HG03095 (cell line): ENCODE measurements around the gene RBAK.
"Not testable (repeated sequence)": the region's sequence is repeated elsewhere in the genome, so short reads cannot be mapped to it uniquely, and the experiment has no call there.

ENCODE experiments used
- ATAC-seq: cut with Tn5 transposase; IDR thresholded peaks from one replicate; pipeline ENCODE4 v1.9.1; 2021; ENCODE audit warnings: moderate library complexity; ENCODE audit not compliant: unreplicated experiment

RBAK gene

DNA sequence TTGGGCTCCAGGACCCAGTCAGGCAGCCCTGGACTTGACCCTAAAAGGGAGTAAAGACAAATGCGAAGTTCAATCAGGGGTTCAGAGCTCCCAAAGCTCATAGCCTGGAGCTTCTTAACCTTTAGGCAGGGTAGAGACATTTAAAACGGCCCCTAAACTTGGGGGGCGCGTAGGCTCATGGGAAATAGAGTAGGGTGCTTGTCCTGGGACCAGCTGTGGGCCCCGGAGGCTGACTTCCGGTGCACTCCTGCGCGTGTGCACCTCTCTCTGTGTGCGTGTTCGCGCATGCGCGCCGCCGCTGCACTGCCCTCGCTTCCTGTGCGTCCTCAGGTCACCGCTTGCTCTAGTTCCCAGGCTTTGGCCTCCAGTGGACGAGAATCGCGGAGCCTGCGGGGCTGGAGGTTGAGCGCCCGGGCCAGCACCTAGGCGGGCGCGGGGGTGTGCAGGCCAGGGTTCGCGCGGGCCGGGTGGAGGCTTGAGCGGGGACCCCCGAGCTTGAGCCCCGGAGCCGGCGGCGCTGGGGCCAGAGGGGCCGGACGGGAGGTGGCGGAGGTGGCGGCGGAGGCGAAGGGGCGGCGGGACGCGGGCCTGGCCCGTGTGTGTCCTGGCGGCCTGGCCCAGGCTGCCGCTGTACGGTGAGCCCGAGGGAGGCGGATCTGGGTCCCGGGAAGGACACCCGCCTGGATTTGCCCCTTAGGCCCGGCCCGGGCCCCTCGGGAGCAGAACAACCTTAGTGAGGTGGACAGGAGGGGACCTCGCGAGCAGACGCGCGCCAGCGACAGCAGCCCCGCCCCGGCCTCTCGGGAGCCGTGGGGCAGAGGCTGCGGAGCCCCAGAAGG is at the start of gene RBAK:
Gene RBAK (plus strand): TSS at position 303 of the 839 bp plus-strand sequence. CDS start 2,217 bp downstream, outside the sequence.
- ATAC-seq = peak; percentile 99

DNA sequence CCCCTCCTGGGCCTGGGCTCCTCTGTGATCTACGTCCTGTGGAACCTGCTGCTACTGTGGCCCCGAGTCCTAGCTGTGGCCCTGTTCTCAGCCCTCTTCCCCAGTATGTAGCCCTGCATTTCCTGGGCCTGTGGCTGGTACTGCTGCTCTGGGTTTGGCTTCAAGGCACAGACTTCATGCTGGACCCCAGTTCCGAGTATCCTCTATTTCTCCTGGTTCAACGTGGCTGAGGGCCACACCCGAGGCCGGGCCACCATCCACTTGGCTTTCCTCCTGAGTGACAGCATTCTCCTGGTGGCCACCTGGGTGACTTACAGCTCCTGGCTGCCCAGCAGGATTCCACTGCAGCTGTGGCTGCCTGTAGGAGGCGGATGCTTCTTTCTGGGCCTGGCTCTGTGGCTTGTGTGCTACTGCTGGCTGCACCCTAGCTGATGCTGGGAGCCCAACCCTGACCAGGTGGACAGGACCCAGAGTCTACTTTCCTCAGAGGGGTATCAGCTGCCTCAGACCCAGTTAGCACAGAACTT is 48.9 kb upstream of the RBAK start:
- no peak for ATAC-seq

DNA sequence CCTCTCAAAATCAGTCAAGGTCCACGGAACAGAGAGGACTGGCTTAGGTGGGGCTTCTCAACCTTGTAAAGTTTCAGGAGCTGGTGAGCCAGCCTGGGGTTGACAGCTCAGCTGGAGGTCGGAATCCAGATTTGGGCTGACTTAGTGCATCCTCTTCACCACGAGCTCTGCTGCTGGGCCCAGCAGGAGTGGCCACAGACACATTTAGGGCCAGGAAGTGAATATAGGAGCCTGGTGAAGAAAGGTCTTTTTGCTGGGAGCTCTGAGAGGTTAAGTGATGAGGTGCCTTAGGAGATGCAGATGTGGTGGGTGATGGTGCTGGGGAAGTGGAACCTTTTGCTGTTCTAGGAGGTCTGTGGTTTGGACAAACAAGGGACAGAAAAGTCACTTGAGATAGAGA is 47.4 kb upstream of the RBAK start:
- no peak for ATAC-seq

DNA sequence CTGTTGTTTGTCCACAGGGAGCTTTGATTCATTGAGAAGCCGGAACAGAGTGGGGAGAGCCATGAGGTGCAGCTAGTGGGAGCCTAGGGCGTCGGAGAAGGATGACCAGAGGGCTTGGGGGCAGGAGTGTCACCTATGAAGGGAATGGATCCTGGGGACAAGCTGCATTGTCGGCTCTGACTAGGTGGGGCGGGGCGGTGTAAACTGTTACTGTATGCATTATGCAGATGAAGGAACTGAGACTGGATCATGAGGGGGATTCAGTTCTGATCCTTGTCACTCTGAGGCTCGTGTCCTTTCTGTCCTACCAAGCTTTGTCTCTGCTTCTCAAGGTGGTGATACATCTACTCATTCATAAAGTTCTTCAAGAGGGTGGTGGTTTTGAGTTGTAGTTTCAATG is 46.8 kb upstream of the RBAK start:
- no peak for ATAC-seq

DNA sequence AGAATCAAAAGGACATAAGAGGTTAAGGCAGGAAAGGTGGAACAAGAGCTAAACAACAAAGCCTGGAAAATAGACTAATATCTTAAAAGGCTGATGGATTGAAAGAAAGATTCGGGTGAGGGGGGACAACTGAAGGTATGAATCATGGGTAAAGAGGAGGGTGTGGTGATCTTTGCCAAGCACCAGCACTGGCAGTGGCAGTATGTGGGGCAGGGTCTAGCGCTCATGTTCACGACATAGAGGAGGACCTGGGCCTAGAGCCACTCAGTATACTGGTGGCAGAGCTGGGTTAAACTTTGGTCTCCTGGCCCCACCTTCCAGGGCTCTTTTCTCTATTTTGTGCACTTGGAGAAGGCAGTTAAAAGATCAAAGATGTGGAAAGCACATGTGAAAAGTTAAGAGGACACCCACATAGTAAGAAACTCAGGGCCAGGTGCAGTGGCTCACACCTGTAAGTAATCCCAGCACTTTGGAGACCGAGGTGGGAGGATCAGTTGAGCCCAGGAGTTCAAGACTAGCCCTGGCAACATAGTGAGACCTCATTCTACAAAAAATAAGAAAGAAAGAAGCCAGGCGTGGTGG is 46.2 kb upstream of the RBAK start:
- no peak for ATAC-seq

DNA sequence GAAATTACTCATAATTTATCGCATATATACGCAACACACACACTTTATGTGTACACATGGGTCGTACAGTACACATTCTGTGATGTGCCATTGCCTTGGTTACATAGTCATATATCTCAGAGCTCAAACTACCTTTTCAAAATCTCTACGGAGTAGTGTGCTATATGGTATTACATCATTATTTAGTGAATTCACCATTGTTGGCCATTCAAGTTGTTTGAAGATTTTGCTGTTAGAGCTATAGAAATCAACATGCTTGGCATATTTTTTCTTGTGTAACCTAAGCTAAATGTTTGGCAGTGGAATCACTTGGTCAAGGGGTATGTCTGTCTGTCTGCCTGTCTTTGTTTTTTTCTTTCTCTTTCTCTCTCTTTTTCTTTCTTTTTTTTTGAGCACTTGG is 44.7 kb upstream of the RBAK start:
- no peak for ATAC-seq

DNA sequence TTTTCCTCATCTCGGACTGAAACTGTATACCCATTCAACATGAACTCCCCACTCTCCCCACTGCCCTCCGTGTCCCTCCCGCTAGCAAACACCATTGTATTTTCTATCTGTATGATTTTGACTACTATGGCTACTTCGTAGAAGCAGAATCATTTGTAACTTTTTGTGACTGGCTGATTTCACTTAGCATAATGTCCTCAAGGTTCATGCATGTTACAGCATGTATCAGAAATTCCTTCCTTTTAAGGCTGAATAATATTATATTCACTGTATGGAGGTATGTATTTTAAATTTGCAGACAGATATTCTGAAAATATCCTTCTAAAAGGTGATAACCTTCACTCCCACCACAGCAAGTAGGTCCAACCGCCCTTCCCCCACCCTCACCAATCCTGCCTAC is 43.7 kb upstream of the RBAK start:
- no peak for ATAC-seq

DNA sequence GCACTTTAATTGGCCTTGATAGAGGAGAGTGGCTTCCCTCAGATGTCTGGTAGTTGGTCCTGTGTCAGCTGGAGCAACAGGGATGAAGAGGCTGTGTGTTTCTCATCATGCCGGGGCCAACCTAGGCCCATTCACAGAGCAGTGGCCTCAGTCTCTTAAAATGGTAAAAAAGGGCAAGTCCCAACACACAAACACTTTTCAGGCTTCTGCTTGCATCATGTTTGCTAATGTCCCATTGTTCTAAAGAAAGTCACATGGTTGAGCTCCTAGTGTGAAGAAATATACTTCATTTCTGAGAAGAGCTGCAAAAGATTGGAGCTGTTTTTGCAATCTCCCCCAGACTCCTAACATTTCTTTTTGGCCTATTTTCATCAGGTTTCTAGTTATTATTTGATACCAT is 40.6 kb upstream of the RBAK start:
- ATAC-seq = no peak

DNA sequence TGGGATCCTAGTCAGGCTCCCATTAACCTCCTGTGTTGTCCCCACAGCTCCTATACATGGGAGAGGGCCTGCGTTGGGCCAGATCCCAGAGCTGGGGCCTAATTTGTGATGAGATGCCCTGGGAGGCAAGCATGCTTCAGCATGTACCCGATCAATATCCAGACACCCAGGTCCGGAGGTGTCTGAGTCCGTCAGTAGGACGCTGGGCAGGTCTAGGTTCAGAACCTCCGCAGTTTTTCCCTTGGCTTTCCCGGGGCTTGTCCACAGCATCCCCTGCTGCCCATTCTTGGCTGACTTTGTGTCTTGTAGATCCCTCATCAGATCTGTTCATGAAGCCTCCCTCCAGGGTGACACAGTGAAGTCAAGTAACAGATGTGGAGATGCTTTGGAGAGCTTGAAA is 32.7 kb upstream of the RBAK start:
- no peak for ATAC-seq

DNA sequence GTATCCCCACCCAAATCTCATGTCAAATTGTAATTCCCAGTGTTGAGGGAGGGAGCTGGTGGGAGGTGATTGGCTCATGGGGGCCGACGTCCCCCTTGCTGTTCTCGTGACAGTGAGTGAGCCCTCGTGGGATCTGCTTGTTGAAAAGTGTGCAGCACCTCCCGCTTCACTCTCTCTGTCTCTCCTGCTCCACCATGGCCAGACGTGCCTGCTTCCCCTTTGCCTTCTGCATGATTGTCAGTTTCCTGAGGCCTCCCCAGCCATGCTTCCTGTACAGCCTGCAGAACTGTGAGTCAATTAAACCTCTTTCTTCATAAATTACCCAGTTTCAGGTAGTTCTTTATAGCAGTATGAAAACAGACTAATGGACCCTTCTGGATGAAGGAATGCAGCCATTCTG is 29.7 kb upstream of the RBAK start:
- ATAC-seq = not testable (repeated sequence)

DNA sequence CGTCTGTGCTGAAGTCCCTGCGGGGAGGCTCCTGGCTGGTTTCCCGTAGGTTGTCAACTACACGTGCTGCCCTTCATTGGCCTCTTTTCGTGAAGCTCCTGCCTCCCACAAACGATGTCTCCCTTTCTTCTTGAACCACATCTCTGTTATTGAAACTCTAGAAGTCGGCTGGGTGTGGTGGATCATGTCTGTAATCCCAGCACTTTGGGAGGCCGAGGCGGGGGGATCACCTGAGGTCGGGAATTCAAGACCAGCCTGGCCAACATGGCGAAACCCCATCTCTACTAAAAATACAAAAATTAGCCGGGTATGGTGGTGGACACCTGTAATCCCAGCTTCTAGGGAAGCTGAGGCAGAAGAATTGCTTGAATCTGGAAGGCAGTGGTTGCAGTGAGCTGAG is 28.0 kb upstream of the RBAK start:
- not testable (repeated sequence) for ATAC-seq

DNA sequence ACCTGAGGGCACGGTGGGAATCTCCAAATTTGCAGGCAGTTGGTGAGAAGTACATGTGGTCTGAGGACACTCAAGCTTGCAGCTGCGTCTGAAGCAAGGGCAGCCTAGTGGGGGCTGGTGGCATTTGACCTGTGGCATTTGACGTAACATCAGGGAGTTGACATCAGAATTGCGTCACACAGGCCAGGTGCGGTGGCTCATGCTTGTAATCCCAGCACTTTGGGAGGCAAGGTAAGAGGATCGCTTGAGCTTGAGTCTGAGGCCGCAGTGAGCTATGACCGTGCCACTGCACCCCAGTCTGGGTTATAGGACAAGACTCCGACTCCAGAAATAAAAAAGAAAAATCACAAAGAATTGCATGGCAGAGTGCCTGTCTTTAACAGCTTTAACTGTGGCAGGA is 25.6 kb upstream of the RBAK start:
- no peak for ATAC-seq

DNA sequence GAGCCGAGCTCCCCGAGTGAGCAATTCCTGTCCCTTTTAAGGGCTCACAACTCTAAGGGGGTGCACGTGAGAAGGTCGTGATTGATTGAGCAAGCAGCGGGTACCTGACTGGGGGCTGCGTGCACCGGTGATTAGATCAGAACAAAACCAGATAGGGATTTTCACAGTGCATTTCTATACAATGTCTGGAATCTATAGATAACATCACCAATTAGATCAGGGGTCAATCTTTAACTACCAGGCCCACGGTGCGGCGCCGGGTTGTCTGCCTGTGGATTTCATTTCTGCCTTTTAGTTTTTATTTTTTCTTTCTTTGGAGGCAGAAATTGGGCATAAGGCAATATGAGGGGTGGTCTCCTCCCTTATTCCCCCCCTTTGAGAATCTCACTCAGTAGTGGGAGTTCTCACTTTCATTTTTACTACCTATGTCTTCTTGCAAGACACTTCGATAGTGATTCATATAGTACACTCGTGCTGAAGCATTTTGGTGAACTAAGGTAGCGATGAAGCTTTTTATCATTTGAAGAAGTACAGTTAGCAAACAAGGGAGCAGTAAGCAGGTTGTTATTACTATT is 24.6 kb upstream of the RBAK start:
- not testable (repeated sequence) for ATAC-seq

DNA sequence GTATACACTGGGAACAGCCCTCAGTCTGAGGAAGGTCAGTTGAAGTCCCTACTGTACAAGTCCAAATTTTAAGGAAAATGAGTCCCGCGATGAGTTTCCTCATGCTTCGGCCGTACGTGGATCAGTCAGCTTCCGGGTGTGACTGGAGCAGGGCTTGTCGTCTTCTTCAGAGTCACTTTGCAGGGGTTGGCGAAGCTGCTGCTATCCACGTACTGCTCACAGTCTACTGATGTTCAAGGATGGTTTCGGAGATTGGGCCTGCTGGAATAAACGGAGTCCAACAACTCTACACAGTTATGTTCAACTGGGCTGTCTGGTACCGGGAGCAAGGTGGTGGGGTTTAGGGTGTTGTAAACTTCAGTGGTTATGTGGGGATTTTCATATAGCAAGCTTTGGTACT is 22.0 kb upstream of the RBAK start:
- not testable (repeated sequence) for ATAC-seq

DNA sequence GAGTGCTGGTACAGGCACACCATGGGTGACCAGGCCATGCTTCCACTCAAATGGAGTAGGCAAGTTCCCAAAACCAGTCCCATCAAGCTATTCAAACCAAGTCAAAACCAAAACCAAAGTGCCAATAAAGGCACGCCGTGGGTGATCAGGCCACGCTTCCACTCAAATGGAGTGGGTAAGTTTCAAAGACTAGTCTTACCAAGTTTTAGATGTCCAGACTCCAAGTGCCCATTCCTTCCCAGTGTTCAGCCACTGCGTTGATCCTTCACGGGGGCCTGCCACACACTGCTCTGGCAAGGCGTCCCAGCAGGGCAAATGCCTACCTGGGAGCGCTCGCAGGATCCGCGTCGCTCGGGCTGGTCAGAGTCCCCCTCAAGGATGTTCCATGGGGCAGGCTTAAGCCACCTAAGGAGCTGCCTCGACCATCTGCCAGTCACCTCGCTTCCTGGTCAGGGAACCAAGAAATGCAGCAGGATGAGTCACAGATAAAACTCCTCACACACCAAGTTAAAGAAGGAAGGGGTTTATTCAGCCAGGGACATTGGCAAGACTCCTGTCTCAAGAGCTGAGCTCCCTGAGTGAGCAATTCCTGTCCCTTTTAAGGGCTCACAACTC is 17.8 kb upstream of the RBAK start:
- ATAC-seq = not testable (repeated sequence)

DNA sequence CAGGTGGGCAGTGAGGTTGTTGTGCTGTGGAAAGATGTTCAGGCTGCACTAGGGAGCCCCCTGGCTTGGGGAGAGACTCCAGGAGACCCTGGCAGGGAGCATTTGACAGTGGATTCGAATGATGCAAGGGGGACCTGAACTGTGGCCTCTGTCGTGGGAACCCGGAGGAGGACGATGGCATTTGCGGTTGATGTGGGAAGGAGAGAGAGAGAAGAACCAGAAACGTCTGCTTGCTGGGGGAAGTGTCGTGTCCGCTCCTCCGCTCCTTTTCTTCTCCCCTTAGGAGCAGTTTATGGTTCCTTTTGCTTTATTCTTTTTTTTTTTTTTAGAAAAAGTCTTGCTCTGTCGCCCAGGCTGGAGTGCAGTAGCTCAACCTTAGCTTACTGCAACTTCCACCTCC is 12.5 kb upstream of the RBAK start:
- not testable (repeated sequence) for ATAC-seq

DNA sequence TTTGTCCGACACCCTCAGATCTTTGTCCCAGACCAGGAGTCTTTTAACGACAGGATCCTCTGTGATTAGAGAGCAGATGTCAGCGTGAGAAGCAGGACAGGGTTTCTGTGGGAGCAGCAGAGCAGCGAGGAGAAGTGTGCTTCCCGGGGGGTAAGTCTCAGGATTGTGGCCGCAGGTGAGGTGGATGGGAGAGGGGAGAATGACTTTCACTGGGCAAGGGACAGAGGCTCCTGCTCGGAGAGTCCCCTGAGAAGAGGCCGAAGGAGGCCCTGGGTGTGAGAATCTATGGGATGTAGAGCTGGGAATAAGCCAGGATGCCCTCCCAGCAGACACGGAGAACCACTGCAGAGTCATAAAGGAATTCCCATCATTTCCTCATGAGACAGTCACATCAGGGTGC is 10.4 kb upstream of the RBAK start:
- no peak for ATAC-seq

DNA sequence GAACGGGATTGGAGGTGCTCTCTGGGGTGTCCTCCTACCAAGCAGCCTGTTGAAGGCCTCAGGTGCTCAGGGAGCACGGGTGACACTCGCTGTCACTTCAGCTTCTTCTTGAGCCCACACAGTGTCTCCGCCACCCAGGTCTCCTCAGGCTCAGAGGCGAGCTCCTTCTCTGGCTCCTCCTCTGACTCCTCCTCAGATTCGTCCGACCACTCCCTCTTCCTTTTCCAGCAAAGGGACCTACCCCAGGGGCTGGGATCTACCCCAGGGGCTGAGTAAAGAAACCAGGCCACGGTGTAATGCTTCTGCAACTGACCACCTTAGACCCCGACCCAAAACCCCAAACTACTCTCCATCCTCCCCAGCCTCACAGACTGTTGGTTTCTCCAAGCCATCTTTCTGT is 9.2 kb upstream of the RBAK start:
- no peak for ATAC-seq

DNA sequence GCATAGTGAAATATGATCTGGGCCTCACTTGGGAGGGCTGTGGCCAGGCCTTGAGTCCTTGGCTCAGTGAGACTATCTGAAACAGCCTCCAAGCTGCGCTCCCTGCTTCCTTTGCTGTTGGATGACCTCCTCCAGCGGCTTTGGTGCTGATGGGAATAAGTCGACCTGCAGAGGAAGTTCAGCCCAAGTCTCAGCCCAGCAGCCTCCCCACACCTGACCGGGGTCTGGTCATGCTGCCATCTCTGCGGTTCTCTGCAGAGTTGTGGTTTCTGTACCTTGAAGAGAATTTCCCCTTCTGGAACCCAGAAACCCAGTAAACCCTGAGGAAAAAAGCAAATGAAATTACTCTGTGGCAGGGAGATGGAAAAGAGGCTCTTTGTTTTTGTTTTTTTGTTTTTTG is 4.6 kb upstream of the RBAK start:
- no peak for ATAC-seq

DNA sequence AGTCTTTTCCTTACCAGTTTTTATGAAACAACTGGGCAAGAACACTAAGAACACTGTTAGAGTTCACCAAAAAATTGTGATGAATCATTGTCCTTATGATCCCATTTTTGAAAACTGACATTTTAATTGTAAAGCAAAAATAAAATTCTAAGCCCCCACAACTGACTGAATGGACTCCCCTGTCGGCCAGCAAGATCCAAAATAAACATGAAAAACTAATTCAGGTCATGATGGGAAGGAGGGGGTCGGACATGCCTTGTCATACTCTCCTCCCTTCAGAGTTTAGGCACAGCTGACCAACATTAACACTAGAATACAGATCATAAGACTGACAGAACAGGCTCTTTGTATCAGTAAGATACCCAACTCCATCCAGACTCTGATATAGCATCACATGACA is 2.0 kb upstream of the RBAK start:
- ATAC-seq = no peak

DNA sequence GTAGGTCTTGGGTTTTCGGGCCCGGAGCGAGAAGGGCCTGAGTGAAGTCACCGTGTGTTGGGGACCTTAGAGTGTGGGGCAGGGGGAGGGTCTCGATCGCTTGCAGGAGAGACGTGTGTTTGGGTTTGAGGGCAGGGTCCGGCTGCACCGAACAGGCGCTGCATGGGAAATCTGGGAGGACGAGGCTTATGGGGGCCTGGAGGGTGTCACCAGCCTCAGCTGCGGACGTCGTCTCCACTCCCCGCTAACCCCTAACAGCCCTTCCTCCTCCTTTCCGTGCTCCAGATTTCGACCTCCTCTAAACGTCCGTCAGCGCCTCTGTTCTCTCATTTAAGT is 705 bp downstream of the RBAK start:
- ATAC-seq = not testable (repeated sequence)

DNA sequence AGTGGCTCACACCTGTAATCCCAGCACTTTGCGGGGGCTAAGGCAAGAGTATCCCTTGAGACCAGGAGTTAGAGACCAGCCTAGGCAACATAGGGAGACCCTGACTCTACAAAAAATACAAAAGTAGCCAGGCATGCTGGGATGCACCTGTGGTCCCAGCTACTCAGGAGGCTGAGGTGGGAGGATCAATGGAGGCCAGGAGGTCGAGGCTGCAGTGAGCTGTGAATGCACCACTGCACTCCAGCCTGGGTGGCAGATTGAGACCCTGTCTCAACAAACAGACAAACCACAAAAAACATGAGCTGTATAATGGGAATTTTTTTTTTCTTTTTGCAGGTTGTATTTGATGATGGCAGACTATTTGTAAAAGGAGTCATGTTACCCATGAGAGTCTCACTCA is 1.5 kb downstream of the RBAK start:
- ATAC-seq = not testable (repeated sequence)
